ENCODE results near the gene NLRP5.

- TF ChIP-seq CTCF (conservative IDR thresholded peaks at IDR 0.05; ENCODE audit: low read length) (no peak), EZH2phosphoT487 (IDR thresholded peaks at IDR 0.05; ENCODE audit: borderline replicate concordance, low read depth, low read length) (no peak)
Observed at GRCh38 chr19:55973982-55974381, 12.6 kb upstream of the NLRP5 start.
